Smooth muscle cell (in vitro differentiated cells): ENCODE data around the gene GJC2. TPM values are rescaled to one million over a fixed set of nuclear protein-coding genes. Genes with fewer than 3 reads are reported as not detected.
"Not testable (repeated sequence)": the region's sequence is repeated elsewhere in the genome, so short reads cannot be mapped to it uniquely, and the experiment has no call there.

Experiments used
- DNase-seq: peaks from one replicate; lab custom pipeline; 2025; ENCODE audit not compliant: unreplicated experiment; lab: John Stamatoyannopoulos, UW
- H2AFZ ChIP-seq: fragments of 200-600 bp; sonication (generic); 2 replicates; pipeline ENCODE4 v1.6.0; 2016; ENCODE audit warnings: antibody characterized with exemption, low read depth, mild to moderate bottlenecking
- H3F3A ChIP-seq: fragments of 200-600 bp; sonication (generic); 2 replicates; pipeline ENCODE4 v1.6.0; 2017; ENCODE audit warnings: antibody characterized with exemption, low read depth
- H3K27ac ChIP-seq: fragments of 200-600 bp; sonication (generic); 2 replicates; pipeline ENCODE4 v1.5.1; 2016; ENCODE audit warnings: low read depth, mild to moderate bottlenecking
- H3K27me3 ChIP-seq: fragments of 200-600 bp; sonication (generic); 2 replicates; pipeline ENCODE4 v1.6.1; 2016; ENCODE audit warnings: low read depth, mild to moderate bottlenecking
- H3K36me3 ChIP-seq: fragments of 200-600 bp; sonication (generic); 2 replicates; pipeline ENCODE4 v1.5.1; 2016; ENCODE audit warnings: low read depth
- H3K4me1 ChIP-seq: fragments of 200-600 bp; sonication (generic); 2 replicates; pipeline ENCODE4 v1.5.1; 2016; ENCODE audit warnings: low read depth
- H3K4me2 ChIP-seq: fragments of 200-600 bp; sonication (generic); 2 replicates; pipeline ENCODE4 v1.6.0; 2016; ENCODE audit warnings: mild to moderate bottlenecking
- H3K4me3 ChIP-seq: fragments of 200-600 bp; sonication (generic); 2 replicates; pipeline ENCODE4 v1.5.1; 2016; ENCODE audit warnings: mild to moderate bottlenecking
- H3K79me2 ChIP-seq: fragments of 200-600 bp; sonication (generic); 2 replicates; pipeline ENCODE4 v1.6.0; 2016; ENCODE audit warnings: low read depth, mild to moderate bottlenecking
- H3K9ac ChIP-seq: fragments of 200-600 bp; sonication (generic); 2 replicates; pipeline ENCODE4 v1.6.0; 2016; ENCODE audit warnings: low read depth
- H3K9me3 ChIP-seq: fragments of 200-600 bp; sonication (generic); replicated peaks from 2 replicates; pipeline ENCODE4 v1.5.1; 2016; ENCODE audit warnings: low read depth
- H4K20me1 ChIP-seq: fragments of 200-600 bp; sonication (generic); 2 replicates; pipeline ENCODE4 v1.6.0; 2016; ENCODE audit warnings: low read depth
- CTCF ChIP-seq: fragments of 200-600 bp; sonication (generic); IDR thresholded peaks from 2 replicates; pipeline ENCODE4 v1.5.1; 2017; ENCODE audit warnings: borderline replicate concordance, mild to moderate bottlenecking, antibody characterized with exemption; ENCODE audit not compliant: insufficient read depth, poor library complexity, severe bottlenecking
- WGBS: methylation state at CpG from one replicate; pipeline ENCODE4 v1.1.7; 2016; ENCODE audit warnings: low lambda C conversion rate; 5-methylcytosine and 5-hydroxymethylcytosine counted together
- polyA plus RNA-seq: library from polyadenylated mRNA; unstranded; fragments of >200 nt; fragmentation: Nextera tagmentation; extraction: Ambion mirVana; gene quantifications from 2 replicates; pipeline ENCODE4 v1.2.1, GENCODE V29; 2016
- total RNA-seq: library from RNA; depleted of rRNA; stranded (reverse); fragments of >200 nt; gene quantifications from 2 replicates; pipeline ENCODE4 v1.2.3, GENCODE V29; 2014

The GJC2 gene
- total and polyA plus RNA-seq, 2 experiments from 2014 or later = 0.29 TPM; not detected in 1

DNA sequence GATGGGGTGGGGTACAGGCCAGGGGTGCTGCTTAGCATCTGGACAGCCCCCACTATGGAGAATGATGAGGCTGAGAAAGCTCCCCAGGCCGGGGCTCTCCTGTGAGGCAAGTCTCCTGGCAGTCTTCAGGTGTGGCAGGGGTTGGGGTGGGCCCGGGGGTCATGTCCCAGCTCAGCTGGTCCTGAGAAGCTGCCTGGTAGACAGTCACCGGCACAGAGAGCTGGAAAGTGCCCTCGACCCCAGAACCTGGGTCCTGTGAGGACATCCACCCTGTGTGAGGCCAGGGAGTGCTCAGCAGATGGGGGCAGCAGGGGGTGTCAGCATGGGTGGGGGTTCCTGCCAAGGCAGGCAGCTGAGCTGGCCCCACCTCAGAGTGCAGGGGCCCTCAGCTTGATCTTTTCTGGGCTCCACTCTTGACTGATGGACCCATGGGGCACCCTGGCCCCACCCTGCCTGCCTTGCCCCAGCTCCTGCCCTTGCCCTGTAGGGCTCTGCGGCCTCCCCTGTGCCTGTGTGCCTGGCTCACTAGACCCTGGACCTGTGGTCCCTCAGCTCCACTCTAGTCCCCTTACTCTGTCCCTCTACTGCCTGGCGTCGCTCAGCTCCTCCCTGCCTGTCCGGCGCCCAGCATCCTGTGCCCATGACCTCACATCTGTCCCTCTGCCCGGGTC, 21.6 kb downstream of the GJC2 start:
- no peaks in the 10 kb centered on the region for H3F3A ChIP-seq
- H2AFZ ChIP-seq = no peak overlapping the region
- H3K4me3 ChIP-seq = no peak overlapping the region
- no peaks in the 10 kb centered on the region for H3K9me3 ChIP-seq
- H3K4me1 ChIP-seq = no peaks in the 10 kb centered on the region
- H3K36me3 ChIP-seq = no peaks in the 10 kb centered on the region
- no peak overlapping the region for H3K9ac ChIP-seq
- no peak overlapping the region for H3K27ac ChIP-seq
- H3K27me3 ChIP-seq = no peaks in the 10 kb centered on the region
- peaks cover 16% of the 10 kb centered on the region for H4K20me1 ChIP-seq
- H3K4me2 ChIP-seq = no peak overlapping the region
- DNase-seq = no peak
- TF ChIP-seq CTCF = no peak
- 87% methylated on average over 10 of the region's 10 CpGs for WGBS
- H3K79me2 ChIP-seq = peaks cover 12% of the 10 kb centered on the region

GRCh38 chr1:228172591-228173527, 23.1 kb downstream of the GJC2 start:
- WGBS = 93% methylated on average over 21 of the region's 21 CpGs
- no peaks in the 10 kb centered on the region for H3K4me1 ChIP-seq
- no peak for TF ChIP-seq CTCF
- H3F3A ChIP-seq = no peaks in the 10 kb centered on the region
- H3K27me3 ChIP-seq = no peaks in the 10 kb centered on the region
- no peak overlapping the region for H3K9ac ChIP-seq
- no peak overlapping the region for H3K4me2 ChIP-seq
- no peak overlapping the region for H3K4me3 ChIP-seq
- H3K79me2 ChIP-seq = peaks cover 3% of the 10 kb centered on the region
- no peak overlapping the region for H2AFZ ChIP-seq
- DNase-seq = no peak
- no peaks in the 10 kb centered on the region for H3K36me3 ChIP-seq
- H3K9me3 ChIP-seq = no peaks in the 10 kb centered on the region
- H4K20me1 ChIP-seq = peaks cover 16% of the 10 kb centered on the region
- H3K27ac ChIP-seq = no peak overlapping the region

DNA sequence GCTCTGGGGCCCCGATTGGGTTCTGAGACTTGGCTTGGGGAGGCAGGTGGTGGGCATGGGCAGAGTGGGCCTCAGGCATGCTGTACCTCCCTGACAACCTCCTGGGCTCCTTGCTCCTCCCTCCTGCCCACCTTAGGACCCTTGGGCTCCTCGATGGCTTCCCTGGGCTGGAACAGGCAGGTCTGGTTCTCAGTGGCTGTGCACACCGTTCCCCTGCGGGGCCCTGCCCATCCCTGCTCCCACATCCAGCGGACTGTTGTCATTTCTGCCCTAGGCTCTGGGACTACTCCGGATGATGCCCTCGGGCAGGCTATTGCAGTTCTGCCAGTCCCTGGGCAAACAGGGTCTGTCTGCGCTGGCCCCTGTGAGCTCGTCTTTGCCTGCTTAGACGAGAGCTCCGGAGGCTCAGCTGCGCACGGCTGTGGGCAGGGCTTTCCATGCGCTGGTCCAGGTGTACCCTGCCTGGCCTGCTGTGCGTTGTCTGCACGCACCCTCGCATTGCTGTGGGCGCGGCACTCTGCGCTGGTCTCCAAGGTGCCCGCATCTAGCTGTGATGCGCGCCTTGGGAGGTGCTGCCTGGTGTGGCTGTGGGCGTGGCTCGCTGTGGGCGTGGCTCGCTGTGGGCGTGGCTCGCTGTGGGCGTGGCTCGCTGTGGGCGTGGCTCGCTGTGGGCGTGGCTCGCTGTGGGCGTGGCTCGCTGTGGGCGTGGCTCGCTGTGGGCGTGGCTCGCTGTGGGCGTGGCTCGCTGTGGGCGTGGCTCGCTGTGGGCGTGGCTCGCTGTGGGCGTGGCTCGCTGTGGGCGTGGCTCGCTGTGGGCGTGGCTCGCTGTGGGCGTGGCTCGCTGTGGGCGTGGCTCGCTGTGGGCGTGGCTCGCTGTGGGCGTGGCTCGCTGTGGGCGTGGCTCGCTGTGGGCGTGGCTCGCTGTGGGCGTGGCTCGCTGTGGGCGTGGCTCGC, 24.1 kb downstream of the GJC2 start:
- H3K36me3 ChIP-seq, H3K79me2 ChIP-seq, H3K27ac ChIP-seq, H3K9me3 ChIP-seq, H3K9ac ChIP-seq, H3K4me2 ChIP-seq, H3F3A ChIP-seq, DNase-seq, H2AFZ ChIP-seq, H3K4me3 ChIP-seq, H3K4me1 ChIP-seq, H3K27me3 ChIP-seq: not testable (repeated sequence)
- peaks cover 16% of the 10 kb centered on the region for H4K20me1 ChIP-seq
- 40% methylated on average over 27 of the region's 69 CpGs for WGBS
